CD4-positive, alpha-beta T cell treated with Interleukin-6 for 4 hours (primary cell): ENCODE data around the gene CD151.

Experiments
- DNase-seq: peaks from one replicate; pipeline ENCODE4 v3.0.0-alpha.2; 2020; ENCODE audit warnings: mixed read lengths

Gene CD151

GRCh38 chr11:875769-876301 is 43.1 kb downstream of the CD151 start:
- DNase-seq: no peak

GRCh38 chr11:876545-876944 is 43.8 kb downstream of the CD151 start:
- no peak for DNase-seq

GRCh38 chr11:877565-877964 is 44.8 kb downstream of the CD151 start:
- DNase-seq: no peak

GRCh38 chr11:880447-880846 is 47.7 kb downstream of the CD151 start:
- no peak for DNase-seq

GRCh38 chr11:882596-882995 is 49.8 kb downstream of the CD151 start:
- no peak for DNase-seq

GRCh38 chr11:883527-883926 is 50.8 kb downstream of the CD151 start:
- no peak for DNase-seq

GRCh38 chr11:884578-885070 is 51.9 kb downstream of the CD151 start:
- DNase-seq: no peak

- no peak for DNase-seq
Observed at GRCh38 chr11:886568-886967, 53.8 kb downstream of the CD151 start.

GRCh38 chr11:887589-887988 is 54.8 kb downstream of the CD151 start:
- DNase-seq: no peak
